Activated T-helper 2 cell treated with anti-CD3 and anti-CD28 coated beads, Interferon-gamma antibody, Interleukin-2, Interleukin-4, amounts not matched to agents 10 μg/mL and 5 μg/mL and 100 μg/mL, durations not matched to agents 14 hours and 24 hours and 36 hours (primary cell): ENCODE results near the gene KLRG1. TPM values are rescaled to one million over a fixed set of nuclear protein-coding genes. Genes with fewer than 3 reads are reported as not detected.

Experiments used
- total RNA-seq: library from RNA; stranded (reverse); gene quantifications from 2 replicates; pipeline ENCODE4 v1.2.3, GENCODE V29; 2022

The KLRG1 gene
- total RNA-seq, 1 donor from 2014 or later = 1.2 TPM

Other genes starting within 250 kb of the KLRG1 start
- not detected in 2 replicates for gene A2ML1, start 166.9 kb upstream of the KLRG1 start, total RNA-seq
- 8.4 and 8.5 TPM in 2 replicates for gene PHC1, start 75.0 kb upstream of the KLRG1 start, total RNA-seq
- gene M6PR, start 39.9 kb upstream of the KLRG1 start, total RNA-seq = 161 and 175 TPM in 2 replicates
- not detected in 2 replicates for gene A2M, start 126.4 kb downstream of the KLRG1 start, total RNA-seq
- gene PZP, start 218.8 kb downstream of the KLRG1 start, total RNA-seq = not detected in 2 replicates